ENCODE results near the gene ANKRD28.
"Not testable (repeated sequence)": the region's sequence is repeated elsewhere in the genome, so short reads cannot be mapped to it uniquely, and the experiment has no call there.

Gene ANKRD28

GRCh38 chr3:15635121-15635661, 162.6 kb downstream of the ANKRD28 start:
- no peak for DNase-seq (ENCODE audit: low spot score)

- DNase-seq (ENCODE audit: low spot score), result no peak
Observed at GRCh38 chr3:15634671-15635070, 163.1 kb downstream of the ANKRD28 start.

GRCh38 chr3:15633766-15634598, 163.8 kb downstream of the ANKRD28 start:
- DNase-seq (ENCODE audit: low spot score), result no peak

- no peak for DNase-seq (ENCODE audit: low spot score)
Observed at GRCh38 chr3:15633159-15633558, 164.6 kb downstream of the ANKRD28 start.

- no peak for DNase-seq (ENCODE audit: low spot score)
Observed at GRCh38 chr3:15632212-15632580, 165.6 kb downstream of the ANKRD28 start.

GRCh38 chr3:15631426-15632211, 166.2 kb downstream of the ANKRD28 start:
- DNase-seq (ENCODE audit: low spot score), result no peak

GRCh38 chr3:15630646-15631350, 167.0 kb downstream of the ANKRD28 start:
- no peak for DNase-seq (ENCODE audit: low spot score)

- DNase-seq (ENCODE audit: low spot score), result peak; percentile 72
Observed at GRCh38 chr3:15629860-15630597, 167.8 kb downstream of the ANKRD28 start.

- no peak for DNase-seq (ENCODE audit: low spot score)
Observed at GRCh38 chr3:15628967-15629366, 168.8 kb downstream of the ANKRD28 start.

GRCh38 chr3:15623535-15624440, 174.0 kb downstream of the ANKRD28 start:
- DNase-seq (ENCODE audit: low spot score), result no peak

GRCh38 chr3:15619659-15620464, 177.9 kb downstream of the ANKRD28 start:
- not testable (repeated sequence) for DNase-seq (ENCODE audit: low spot score)

Measured in LoVo (cell line).